ENCODE results near the gene DNER. TPM values are rescaled to one million over a fixed set of nuclear protein-coding genes. Genes with fewer than 3 reads are reported as not detected.

DNER gene
- total RNA-seq, 1 experiment from 2014 or later, result not detected

DNA sequence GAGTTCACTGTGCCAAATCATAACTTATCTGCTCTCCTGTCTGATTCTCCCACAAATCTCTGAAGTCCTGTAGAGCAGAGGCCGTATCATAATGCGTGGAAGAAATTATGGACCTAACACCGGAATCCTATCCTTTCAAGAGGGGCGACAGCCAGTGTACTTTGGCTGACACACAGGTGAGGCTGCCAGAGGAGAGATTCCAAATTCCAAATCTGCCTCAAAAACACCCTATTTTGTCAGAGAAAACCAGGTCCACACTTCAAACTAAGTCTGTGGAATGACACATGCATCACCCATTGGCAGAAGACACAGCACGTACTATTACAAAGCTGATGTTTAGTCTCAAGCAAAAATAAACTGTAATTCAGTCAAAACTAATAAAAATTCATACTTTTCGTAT, 304.1 kb downstream of the DNER start:
- no peaks in the 10 kb centered on the region for H3K9me2 ChIP-seq (replicated peaks; ENCODE audit: insufficient read depth, low read length)
- no peak for DNase-seq
- no peaks in the 10 kb centered on the region for H3K27me3 ChIP-seq (ENCODE audit: low read length)
- no peaks in the 10 kb centered on the region for H3K79me2 ChIP-seq (ENCODE audit: low read length)
- no peak overlapping the region for H3K4me3 ChIP-seq (ENCODE audit: low read length)
- H3K4me1 ChIP-seq (ENCODE audit: low read length), result no peaks in the 10 kb centered on the region
- no peaks in the 10 kb centered on the region for H4K20me1 ChIP-seq (ENCODE audit: insufficient read depth, low read depth, low read length)
- H3K36me3 ChIP-seq (ENCODE audit: insufficient read depth, low read length), result no peaks in the 10 kb centered on the region
- no peak overlapping the region for H3K27ac ChIP-seq (ENCODE audit: low read length)
- H3K9me3 ChIP-seq (ENCODE audit: low read length), result no peaks in the 10 kb centered on the region
- H3K9ac ChIP-seq (ENCODE audit: low read length), result no peak overlapping the region
- no peak overlapping the region for H2AFZ ChIP-seq (ENCODE audit: low read length)
- H3K4me2 ChIP-seq (ENCODE audit: low read depth, low read length, poor library complexity, severe bottlenecking), result no peak overlapping the region

DNA sequence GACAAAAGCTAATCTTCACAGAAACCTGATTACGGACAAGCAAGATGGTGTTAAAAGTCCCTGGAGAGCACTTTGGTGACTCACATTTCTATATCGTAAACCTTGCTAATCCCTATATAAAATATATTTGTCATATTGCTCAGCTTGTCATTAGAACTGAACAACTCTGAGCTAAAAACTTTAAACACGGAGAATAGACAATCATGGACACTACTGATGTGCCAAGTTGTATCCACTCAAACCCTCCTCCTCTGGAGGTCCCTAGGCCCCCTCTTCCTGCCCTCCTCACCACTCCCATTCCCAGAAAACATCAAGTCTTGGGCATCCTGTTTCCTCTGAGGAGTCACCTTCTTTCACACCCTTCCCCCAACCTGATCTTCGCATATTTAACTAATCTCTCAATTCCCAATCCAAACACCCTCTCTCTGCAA, 304.6 kb downstream of the DNER start:
- H3K4me3 ChIP-seq (ENCODE audit: low read length), result no peak overlapping the region
- H3K79me2 ChIP-seq (ENCODE audit: low read length), result no peaks in the 10 kb centered on the region
- no peak overlapping the region for H3K9ac ChIP-seq (ENCODE audit: low read length)
- no peaks in the 10 kb centered on the region for H3K9me2 ChIP-seq (replicated peaks; ENCODE audit: insufficient read depth, low read length)
- no peaks in the 10 kb centered on the region for H4K20me1 ChIP-seq (ENCODE audit: insufficient read depth, low read depth, low read length)
- no peak overlapping the region for H2AFZ ChIP-seq (ENCODE audit: low read length)
- H3K27me3 ChIP-seq (ENCODE audit: low read length), result no peaks in the 10 kb centered on the region
- H3K9me3 ChIP-seq (ENCODE audit: low read length), result no peaks in the 10 kb centered on the region
- no peaks in the 10 kb centered on the region for H3K36me3 ChIP-seq (ENCODE audit: insufficient read depth, low read length)
- DNase-seq, result no peak
- no peaks in the 10 kb centered on the region for H3K4me1 ChIP-seq (ENCODE audit: low read length)
- H3K27ac ChIP-seq (ENCODE audit: low read length), result no peak overlapping the region
- H3K4me2 ChIP-seq (ENCODE audit: low read depth, low read length, poor library complexity, severe bottlenecking), result no peak overlapping the region

DNA sequence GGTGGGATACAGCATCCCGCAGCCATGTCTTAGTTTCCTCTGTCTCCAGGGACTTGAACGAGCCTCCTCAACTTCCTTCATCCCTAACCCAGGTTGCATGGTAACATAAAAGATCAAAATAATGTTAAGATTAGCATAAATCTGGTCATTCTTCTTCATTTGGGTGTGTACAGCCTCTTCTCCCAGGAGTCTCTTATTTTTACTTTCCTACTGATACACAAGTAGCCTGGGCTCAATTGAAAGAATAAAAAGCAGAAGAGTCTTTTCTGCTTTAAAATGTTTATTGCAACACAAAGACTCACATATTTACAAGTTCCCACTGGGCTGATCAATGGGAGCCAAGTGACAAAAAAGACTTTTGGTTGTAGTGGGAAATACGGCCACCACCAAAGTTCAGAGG, 305.4 kb downstream of the DNER start:
- no peak overlapping the region for H2AFZ ChIP-seq (ENCODE audit: low read length)
- no peak overlapping the region for H3K9ac ChIP-seq (ENCODE audit: low read length)

DNA sequence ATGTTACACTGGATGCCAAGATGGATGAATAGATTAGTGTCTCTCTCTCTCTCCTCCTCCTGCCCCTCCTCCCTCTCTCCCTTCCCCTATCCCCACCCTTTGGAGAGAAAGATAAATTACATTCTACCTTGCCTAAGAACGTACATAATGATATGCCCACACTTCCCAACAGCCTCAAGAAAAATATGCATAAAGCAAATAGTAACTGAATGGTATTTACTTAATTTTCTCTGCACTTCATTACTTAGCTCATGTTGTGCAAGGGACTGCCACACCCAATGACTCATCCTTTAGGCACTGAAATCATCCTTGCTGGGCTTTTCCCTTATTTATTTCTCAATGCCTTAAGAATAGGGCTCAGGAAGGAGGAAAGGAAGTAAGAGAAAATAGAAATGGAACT, 306.0 kb downstream of the DNER start:
- Histone ChIP-seq H4K20me1 (ENCODE audit: insufficient read depth, low read depth, low read length) (no peaks in the 10 kb centered on the region), H3K4me1 (ENCODE audit: low read length) (no peaks in the 10 kb centered on the region), H3K79me2 (ENCODE audit: low read length) (no peaks in the 10 kb centered on the region), H3K9me2 (replicated peaks; ENCODE audit: insufficient read depth, low read length) (no peaks in the 10 kb centered on the region), H3K27me3 (ENCODE audit: low read length) (no peaks in the 10 kb centered on the region), H3K4me3 (ENCODE audit: low read length) (no peak overlapping the region), H3K4me2 (ENCODE audit: low read depth, low read length, poor library complexity, severe bottlenecking) (no peak overlapping the region), H3K36me3 (ENCODE audit: insufficient read depth, low read length) (no peaks in the 10 kb centered on the region), H3K9me3 (ENCODE audit: low read length) (no peaks in the 10 kb centered on the region), H3K27ac (ENCODE audit: low read length) (no peak overlapping the region), H2AFZ (ENCODE audit: low read length) (no peak overlapping the region), H3K9ac (ENCODE audit: low read length) (no peak overlapping the region)
- no peak for DNase-seq

More for the DNA sequence above, 305.4 kb downstream of the DNER start:
- H3K79me2 ChIP-seq (ENCODE audit: low read length), result no peaks in the 10 kb centered on the region
- H3K4me1 ChIP-seq (ENCODE audit: low read length), result no peaks in the 10 kb centered on the region
- H3K9me3 ChIP-seq (ENCODE audit: low read length), result no peaks in the 10 kb centered on the region
- H3K9me2 ChIP-seq (replicated peaks; ENCODE audit: insufficient read depth, low read length), result no peaks in the 10 kb centered on the region
- H3K27me3 ChIP-seq (ENCODE audit: low read length), result no peaks in the 10 kb centered on the region
- no peak for DNase-seq
- H4K20me1 ChIP-seq (ENCODE audit: insufficient read depth, low read depth, low read length), result no peaks in the 10 kb centered on the region
- no peak overlapping the region for H3K4me3 ChIP-seq (ENCODE audit: low read length)
- no peaks in the 10 kb centered on the region for H3K36me3 ChIP-seq (ENCODE audit: insufficient read depth, low read length)
- no peak overlapping the region for H3K27ac ChIP-seq (ENCODE audit: low read length)
- no peak overlapping the region for H3K4me2 ChIP-seq (ENCODE audit: low read depth, low read length, poor library complexity, severe bottlenecking)

DNA sequence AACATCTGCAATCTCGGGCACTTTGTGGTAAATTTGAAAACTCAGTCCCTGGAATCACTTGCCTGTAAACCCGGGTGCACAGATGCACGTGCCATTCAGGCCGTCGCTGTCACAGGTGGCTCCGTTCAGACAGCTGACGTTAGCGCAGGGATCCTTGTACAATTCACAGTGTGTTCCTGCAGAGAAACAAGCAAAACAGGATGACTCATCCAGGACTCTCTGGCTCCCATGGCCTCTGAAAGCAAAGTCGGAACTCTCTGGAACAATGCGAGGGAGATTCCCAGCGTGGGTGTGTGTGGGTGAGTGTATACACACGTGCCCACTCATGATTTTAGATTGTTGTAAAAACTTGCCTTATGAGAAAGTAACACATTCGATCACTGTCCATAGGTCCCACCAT, 307.2 kb downstream of the DNER start:
- Histone ChIP-seq H3K27ac (ENCODE audit: low read length) (no peak overlapping the region), H3K36me3 (ENCODE audit: insufficient read depth, low read length) (no peaks in the 10 kb centered on the region), H3K9ac (ENCODE audit: low read length) (no peak overlapping the region), H2AFZ (ENCODE audit: low read length) (no peak overlapping the region), H4K20me1 (ENCODE audit: insufficient read depth, low read depth, low read length) (no peaks in the 10 kb centered on the region), H3K9me3 (ENCODE audit: low read length) (no peaks in the 10 kb centered on the region), H3K4me3 (ENCODE audit: low read length) (no peak overlapping the region), H3K27me3 (ENCODE audit: low read length) (no peaks in the 10 kb centered on the region), H3K79me2 (ENCODE audit: low read length) (no peaks in the 10 kb centered on the region), H3K9me2 (replicated peaks; ENCODE audit: insufficient read depth, low read length) (no peaks in the 10 kb centered on the region), H3K4me2 (ENCODE audit: low read depth, low read length, poor library complexity, severe bottlenecking) (no peak overlapping the region), H3K4me1 (ENCODE audit: low read length) (no peaks in the 10 kb centered on the region)
- no peak for DNase-seq

DNA sequence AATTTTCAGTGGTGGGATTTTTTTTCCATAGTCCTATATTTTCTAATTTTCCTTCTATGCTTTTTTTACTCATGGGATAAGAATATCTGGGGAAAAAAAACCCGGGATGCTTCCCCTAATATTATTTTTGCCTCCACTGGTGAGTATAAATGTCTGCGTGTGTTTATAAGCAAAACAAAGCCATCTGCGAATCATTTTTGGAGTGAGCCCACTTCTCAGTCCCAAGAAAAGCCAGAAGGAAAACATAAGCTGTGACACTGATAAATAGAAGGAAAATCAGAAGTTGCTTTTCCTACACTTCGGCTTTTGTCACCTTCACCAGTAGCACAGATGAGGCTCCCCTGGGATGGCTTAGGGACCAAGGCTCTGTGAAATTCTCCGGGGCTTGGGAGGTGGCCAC, 308.6 kb downstream of the DNER start:
- H3K9me3 ChIP-seq (ENCODE audit: low read length), result no peaks in the 10 kb centered on the region
- H3K4me2 ChIP-seq (ENCODE audit: low read depth, low read length, poor library complexity, severe bottlenecking), result no peak overlapping the region
- no peak overlapping the region for H3K27ac ChIP-seq (ENCODE audit: low read length)
- H2AFZ ChIP-seq (ENCODE audit: low read length), result no peak overlapping the region
- no peak overlapping the region for H3K4me3 ChIP-seq (ENCODE audit: low read length)
- no peaks in the 10 kb centered on the region for H4K20me1 ChIP-seq (ENCODE audit: insufficient read depth, low read depth, low read length)
- H3K9me2 ChIP-seq (replicated peaks; ENCODE audit: insufficient read depth, low read length), result no peaks in the 10 kb centered on the region
- no peaks in the 10 kb centered on the region for H3K79me2 ChIP-seq (ENCODE audit: low read length)
- H3K9ac ChIP-seq (ENCODE audit: low read length), result no peak overlapping the region
- no peaks in the 10 kb centered on the region for H3K27me3 ChIP-seq (ENCODE audit: low read length)
- no peaks in the 10 kb centered on the region for H3K4me1 ChIP-seq (ENCODE audit: low read length)
- H3K36me3 ChIP-seq (ENCODE audit: insufficient read depth, low read length), result no peaks in the 10 kb centered on the region
- DNase-seq, result no peak

DNA sequence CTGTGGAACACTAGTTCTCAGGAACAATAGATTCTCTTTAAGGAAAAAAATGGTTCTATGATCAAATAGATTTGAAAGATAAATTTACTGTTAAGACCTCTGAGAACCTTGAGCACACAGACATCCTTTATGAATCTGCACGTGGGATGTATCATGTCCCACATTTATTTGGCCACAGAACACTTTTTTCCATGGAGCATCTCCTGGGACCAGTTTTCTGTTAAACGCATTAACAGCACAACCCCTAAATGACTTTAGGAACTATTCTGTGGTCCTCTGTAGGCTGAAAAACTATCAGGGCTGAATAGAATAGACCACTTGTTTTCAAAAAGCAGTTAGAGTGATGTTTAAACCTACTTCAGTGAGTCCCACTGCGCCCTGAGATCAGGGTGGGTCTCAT, 311.1 kb downstream of the DNER start:
- Histone ChIP-seq H3K36me3 (ENCODE audit: insufficient read depth, low read length) (no peaks in the 10 kb centered on the region), H3K4me1 (ENCODE audit: low read length) (no peaks in the 10 kb centered on the region), H3K9ac (ENCODE audit: low read length) (no peak overlapping the region), H3K9me3 (ENCODE audit: low read length) (no peaks in the 10 kb centered on the region), H3K4me2 (ENCODE audit: low read depth, low read length, poor library complexity, severe bottlenecking) (no peak overlapping the region), H2AFZ (ENCODE audit: low read length) (no peak overlapping the region), H4K20me1 (ENCODE audit: insufficient read depth, low read depth, low read length) (no peaks in the 10 kb centered on the region), H3K27ac (ENCODE audit: low read length) (no peak overlapping the region), H3K9me2 (replicated peaks; ENCODE audit: insufficient read depth, low read length) (no peaks in the 10 kb centered on the region), H3K4me3 (ENCODE audit: low read length) (no peak overlapping the region), H3K27me3 (ENCODE audit: low read length) (no peaks in the 10 kb centered on the region), H3K79me2 (ENCODE audit: low read length) (no peaks in the 10 kb centered on the region)
- DNase-seq, result no peak

DNA sequence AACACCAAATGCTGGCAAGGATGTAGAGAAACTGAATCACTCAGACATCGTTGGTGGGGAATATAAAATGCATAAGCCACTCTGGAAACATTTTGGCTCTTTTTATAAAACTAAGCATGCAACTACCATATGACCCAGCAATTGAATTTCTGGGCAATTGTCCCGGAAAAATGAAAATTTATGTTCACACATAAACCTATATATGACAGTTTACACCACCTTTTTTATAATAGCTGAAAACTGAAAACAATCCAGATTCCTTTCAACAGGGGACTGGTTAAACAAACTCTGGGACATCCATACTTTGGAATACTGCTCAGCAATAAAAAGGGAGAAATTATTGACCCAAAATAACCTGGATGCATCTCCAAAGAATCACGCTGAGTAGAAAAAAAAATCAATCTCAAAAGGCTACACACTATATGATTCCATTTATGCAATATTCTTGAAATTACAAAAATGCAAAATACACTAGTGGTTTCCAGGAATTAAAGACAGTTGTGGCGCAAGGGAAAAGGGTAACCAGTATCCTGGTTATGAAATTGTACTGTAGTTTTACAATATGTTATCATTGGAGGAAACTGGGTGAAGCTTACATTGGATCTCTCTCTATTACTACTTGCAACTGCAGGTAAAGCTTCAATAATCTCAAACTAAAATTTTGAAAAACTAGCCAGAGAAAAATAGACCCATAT, 313.0 kb downstream of the DNER start:
- H3K4me1 ChIP-seq (ENCODE audit: low read length), result no peaks in the 10 kb centered on the region
- H3K79me2 ChIP-seq (ENCODE audit: low read length), result no peaks in the 10 kb centered on the region
- H3K9ac ChIP-seq (ENCODE audit: low read length), result no peak overlapping the region
- no peaks in the 10 kb centered on the region for H3K9me3 ChIP-seq (ENCODE audit: low read length)
- H3K4me3 ChIP-seq (ENCODE audit: low read length), result no peak overlapping the region
- H3K27ac ChIP-seq (ENCODE audit: low read length), result no peak overlapping the region
- H3K27me3 ChIP-seq (ENCODE audit: low read length), result no peaks in the 10 kb centered on the region
- no peaks in the 10 kb centered on the region for H4K20me1 ChIP-seq (ENCODE audit: insufficient read depth, low read depth, low read length)
- H2AFZ ChIP-seq (ENCODE audit: low read length), result no peak overlapping the region
- no peaks in the 10 kb centered on the region for H3K9me2 ChIP-seq (replicated peaks; ENCODE audit: insufficient read depth, low read length)
- H3K36me3 ChIP-seq (ENCODE audit: insufficient read depth, low read length), result no peaks in the 10 kb centered on the region
- no peak for DNase-seq
- no peak overlapping the region for H3K4me2 ChIP-seq (ENCODE audit: low read depth, low read length, poor library complexity, severe bottlenecking)

Data from Karpas-422 (cell line).